Right atrium auricular region (tissue), 2 donors: Measurements from ENCODE around the gene SLC34A1. TPM values are rescaled to one million over a fixed set of nuclear protein-coding genes. Genes with fewer than 3 reads are reported as not detected.

Experiments
- DNase-seq: peaks from one replicate; pipeline ENCODE4 v3.0.0-alpha.2; 2019; ENCODE audit warnings: low spot score
- H3K27ac ChIP-seq, 2 donors: fragments of 200-600 bp; sonication (generic); 1 replicate in 1 of 2; 2 replicates in 1 of 2; pipeline ENCODE4 v1.5.1; 2016 to 2019
- H3K27me3 ChIP-seq, 2 donors: fragments of 200-600 bp; sonication (generic); one replicate each; pipeline versions ENCODE4 v1.5.1 to v1.6.0; 2017 to 2019
- H3K36me3 ChIP-seq: fragments of 200-600 bp; sonication (generic); one replicate; pipeline ENCODE4 v1.5.1; 2016
- H3K4me1 ChIP-seq, 2 donors: fragments of 200-600 bp; sonication (generic); one replicate each; pipeline versions ENCODE4 v1.5.1 to v1.6.0; 2017 to 2019
- H3K4me3 ChIP-seq, 2 donors: fragments of 200-600 bp; sonication (generic); 1 replicate in 1 of 2; 2 replicates in 1 of 2; pipeline ENCODE4 v1.5.1; 2017 to 2019; ENCODE audit warnings: mild to moderate bottlenecking in 1 of 2, moderate library complexity in 1 of 2
- H3K9me3 ChIP-seq, 2 donors: fragments of 200-600 bp; sonication (generic); one replicate each; pipeline ENCODE4 v1.5.1; 2019
- CTCF ChIP-seq, 2 donors: fragments of 200-600 bp; sonication (generic); IDR thresholded peaks; one replicate each; pipeline ENCODE4 v1.5.1; 2019; ENCODE audit warnings: antibody characterized with exemption in 2 of 2
- total RNA-seq, 2 donors: library from RNA; depleted of rRNA; stranded (reverse); fragments of >200 nt; gene quantifications; one replicate each; pipeline ENCODE4 v1.1.0, GENCODE V29; 2016

The SLC34A1 gene
- total RNA-seq, 2 donors from 2014 or later: not detected

GRCh38 chr5:177447066-177447610, 62.9 kb downstream of the SLC34A1 start:
- H3K36me3 ChIP-seq: no peaks in the 10 kb centered on the region
- no peak for TF ChIP-seq CTCF (IDR thresholded peaks at IDR 0.05)
- no peak overlapping the region for H3K27ac ChIP-seq
- peaks cover 0 to 32% of the 10 kb centered on the region in 2 donors for H3K4me1 ChIP-seq
- peak overlapping the region; percentile 47 to 64 for H3K4me3 ChIP-seq
- no peaks in the 10 kb centered on the region for H3K9me3 ChIP-seq
- H3K27me3 ChIP-seq: no peaks in the 10 kb centered on the region
- no peak for DNase-seq

GRCh38 chr5:177447611-177448243, 63.5 kb downstream of the SLC34A1 start:
- Histone ChIP-seq H3K36me3 (no peaks in the 10 kb centered on the region), H3K4me1 (peaks cover 0 to 32% of the 10 kb centered on the region in 2 donors), H3K27ac (no peak overlapping the region), H3K4me3 (peak overlapping the region in 1 of 2 donors; percentile 64), H3K27me3 (no peaks in the 10 kb centered on the region), H3K9me3 (no peaks in the 10 kb centered on the region)
- no peak for DNase-seq
- no peak for TF ChIP-seq CTCF (IDR thresholded peaks at IDR 0.05)

Other genes with a start within 250 kb of the SLC34A1 start
- gene RAB24, start 80.7 kb upstream of the SLC34A1 start, total RNA-seq: 10 to 100 TPM; 14.8 to 14.9 TPM
- gene PRELID1, start 80.6 kb upstream of the SLC34A1 start, total RNA-seq: 10 to 100 TPM; 26.7 to 44.3 TPM
- 1 to 10 TPM; 1.6 to 1.8 TPM for gene MXD3, start 72.5 kb upstream of the SLC34A1 start, total RNA-seq
- gene LMAN2, start 32.8 kb upstream of the SLC34A1 start, total RNA-seq: 100 to 1,000 TPM; 128 to 134 TPM
- 1 to 10 TPM; 3.1 to 6.8 TPM for gene RGS14, start 26.5 kb upstream of the SLC34A1 start, total RNA-seq
- gene PFN3, start 16.2 kb downstream of the SLC34A1 start, total RNA-seq: not detected
- gene F12, start 25.1 kb downstream of the SLC34A1 start, total RNA-seq: under 1 TPM in 1 of 2 donors, not detected in 1; 0.43 TPM
- gene GRK6, start 42.2 kb downstream of the SLC34A1 start, total RNA-seq: 10 to 100 TPM in 1 of 2 donors, 1 to 10 TPM in 1; 9.9 to 14.1 TPM
- gene PRR7, start 62.4 kb downstream of the SLC34A1 start, total RNA-seq: 1 to 10 TPM in 1 of 2 donors, under 1 TPM in 1; 0.90 to 1.1 TPM
- 10 to 100 TPM; 25.0 to 47.2 TPM for gene DBN1, start 89.2 kb downstream of the SLC34A1 start, total RNA-seq
- gene PDLIM7, start 113.2 kb downstream of the SLC34A1 start, total RNA-seq: 10 to 100 TPM; 45.8 to 56.0 TPM
- gene DOK3, start 125.4 kb downstream of the SLC34A1 start, total RNA-seq: 1 to 10 TPM; 1.6 to 2.6 TPM
- 10 to 100 TPM; 40.9 to 45.5 TPM for gene DDX41, start 132.5 kb downstream of the SLC34A1 start, total RNA-seq
- 10 to 100 TPM in 1 of 2 donors, 1 to 10 TPM in 1; 9.8 to 20.7 TPM for gene FAM193B, start 170.1 kb downstream of the SLC34A1 start, total RNA-seq
- 10 to 100 TPM; 49.6 to 63.8 TPM for gene TMED9, start 207.8 kb downstream of the SLC34A1 start, total RNA-seq
- 10 to 100 TPM; 12.2 to 21.3 TPM for gene B4GALT7, start 215.7 kb downstream of the SLC34A1 start, total RNA-seq